Measurements from ENCODE around the gene TMEM208. TPM values are rescaled to one million over a fixed set of nuclear protein-coding genes. Genes with fewer than 3 reads are reported as not detected.

The TMEM208 gene
- total and polyA plus RNA-seq, 9 donors = 17.5 to 27.1 (median 22.3) TPM

- Histone ChIP-seq H3K4me3 (ENCODE audit: low read length) (peak within 1 kb of the TSS; percentile 70), H3K4me1 (ENCODE audit: control insufficient read depth, insufficient read depth, low read length) (peaks cover 55% of the 10 kb centered on the region), H3K36me3 (ENCODE audit: control insufficient read depth, insufficient read depth, low read length) (peaks cover 7% of the 10 kb centered on the region), H3K9me3 (replicated peaks; ENCODE audit: control insufficient read depth, low read depth, low read length) (no peaks in the 10 kb centered on the region), H3K27ac (ENCODE audit: low read length) (peak within 1 kb of the TSS; percentile 94), H3K27me3 (ENCODE audit: control insufficient read depth, insufficient read depth, low read length) (no peaks in the 10 kb centered on the region)
- DNase-seq = peak; percentile 99
- under 1% methylated on average over 76 of the region's 77 CpGs for WGBS (ENCODE audit: insufficient coverage)
Observed at GRCh38 chr16:67183627-67184452, 43.1 kb upstream of the TMEM208 start, which contains the start of gene MATCAP1. TSS of gene MATCAP1 (minus strand) at chr16:67183963. CDS start at chr16:67180610, 3,353 bp downstream.

GRCh38 chr16:67184453-67184994 lies 42.4 kb upstream of the TMEM208 start:
- DNase-seq = no peak
- peaks cover 7% of the 10 kb centered on the region for H3K36me3 ChIP-seq (ENCODE audit: control insufficient read depth, insufficient read depth, low read length)
- 4% methylated on average over 58 of the region's 59 CpGs for WGBS (ENCODE audit: insufficient coverage)
- no peaks in the 10 kb centered on the region for H3K9me3 ChIP-seq (replicated peaks; ENCODE audit: control insufficient read depth, low read depth, low read length)
- H3K4me3 ChIP-seq (ENCODE audit: low read length) = peak overlapping the region; percentile 70
- no peaks in the 10 kb centered on the region for H3K27me3 ChIP-seq (ENCODE audit: control insufficient read depth, insufficient read depth, low read length)
- H3K27ac ChIP-seq (ENCODE audit: low read length) = peak overlapping the region; percentile 94
- peaks cover 61% of the 10 kb centered on the region for H3K4me1 ChIP-seq (ENCODE audit: control insufficient read depth, insufficient read depth, low read length)

- peak; percentile 94 for DNase-seq
- peaks cover 66% of the 10 kb centered on the region for H3K4me1 ChIP-seq (ENCODE audit: control insufficient read depth, insufficient read depth, low read length)
- peaks cover 7% of the 10 kb centered on the region for H3K36me3 ChIP-seq (ENCODE audit: control insufficient read depth, insufficient read depth, low read length)
- no peak overlapping the region for H3K27ac ChIP-seq (ENCODE audit: low read length)
- no peaks in the 10 kb centered on the region for H3K9me3 ChIP-seq (replicated peaks; ENCODE audit: control insufficient read depth, low read depth, low read length)
- H3K27me3 ChIP-seq (ENCODE audit: control insufficient read depth, insufficient read depth, low read length) = no peaks in the 10 kb centered on the region
- peak overlapping the region; percentile 15 for H3K4me3 ChIP-seq (ENCODE audit: low read length)
- WGBS (ENCODE audit: insufficient coverage) = 9% methylated on average over 41 of the region's 43 CpGs
Observed at GRCh38 chr16:67184995-67185650, 41.8 kb upstream of the TMEM208 start.

GRCh38 chr16:67185651-67186134 lies 41.2 kb upstream of the TMEM208 start:
- H3K9me3 ChIP-seq (replicated peaks; ENCODE audit: control insufficient read depth, low read depth, low read length) = no peaks in the 10 kb centered on the region
- DNase-seq = no peak
- peaks cover 3% of the 10 kb centered on the region for H3K36me3 ChIP-seq (ENCODE audit: control insufficient read depth, insufficient read depth, low read length)
- H3K4me1 ChIP-seq (ENCODE audit: control insufficient read depth, insufficient read depth, low read length) = peaks cover 71% of the 10 kb centered on the region
- H3K27ac ChIP-seq (ENCODE audit: low read length) = no peak overlapping the region
- 15% methylated on average over 4 of the region's 12 CpGs for WGBS (ENCODE audit: insufficient coverage)
- H3K4me3 ChIP-seq (ENCODE audit: low read length) = no peak overlapping the region
- H3K27me3 ChIP-seq (ENCODE audit: control insufficient read depth, insufficient read depth, low read length) = no peaks in the 10 kb centered on the region

GRCh38 chr16:67186550-67186950 lies 40.4 kb upstream of the TMEM208 start:
- no peak overlapping the region for H3K27ac ChIP-seq (ENCODE audit: low read length)
- no peaks in the 10 kb centered on the region for H3K27me3 ChIP-seq (ENCODE audit: control insufficient read depth, insufficient read depth, low read length)
- no peak overlapping the region for H3K4me3 ChIP-seq (ENCODE audit: low read length)
- H3K36me3 ChIP-seq (ENCODE audit: control insufficient read depth, insufficient read depth, low read length) = no peaks in the 10 kb centered on the region
- H3K4me1 ChIP-seq (ENCODE audit: control insufficient read depth, insufficient read depth, low read length) = peaks cover 79% of the 10 kb centered on the region
- WGBS (ENCODE audit: insufficient coverage) = 69% methylated on average over 2 of the region's 5 CpGs
- H3K9me3 ChIP-seq (replicated peaks; ENCODE audit: control insufficient read depth, low read depth, low read length) = no peaks in the 10 kb centered on the region
- no peak for DNase-seq

- 76% methylated on average over 21 of the region's 26 CpGs for WGBS (ENCODE audit: insufficient coverage)
- Histone ChIP-seq H3K9me3 (replicated peaks; ENCODE audit: control insufficient read depth, low read depth, low read length) (no peaks in the 10 kb centered on the region), H3K4me1 (ENCODE audit: control insufficient read depth, insufficient read depth, low read length) (peaks cover 82% of the 10 kb centered on the region), H3K27me3 (ENCODE audit: control insufficient read depth, insufficient read depth, low read length) (no peaks in the 10 kb centered on the region), H3K36me3 (ENCODE audit: control insufficient read depth, insufficient read depth, low read length) (no peaks in the 10 kb centered on the region), H3K4me3 (ENCODE audit: low read length) (no peak overlapping the region), H3K27ac (ENCODE audit: low read length) (peak overlapping the region; percentile 63)
- peak; percentile 84 for DNase-seq
Observed at GRCh38 chr16:67187175-67187890, 39.6 kb upstream of the TMEM208 start.

- Histone ChIP-seq H3K9me3 (replicated peaks; ENCODE audit: control insufficient read depth, low read depth, low read length) (no peaks in the 10 kb centered on the region), H3K4me1 (ENCODE audit: control insufficient read depth, insufficient read depth, low read length) (peaks cover 84% of the 10 kb centered on the region), H3K4me3 (ENCODE audit: low read length) (no peak overlapping the region), H3K36me3 (ENCODE audit: control insufficient read depth, insufficient read depth, low read length) (peaks cover under 1% of the 10 kb centered on the region), H3K27me3 (ENCODE audit: control insufficient read depth, insufficient read depth, low read length) (no peaks in the 10 kb centered on the region), H3K27ac (ENCODE audit: low read length) (no peak overlapping the region)
- WGBS (ENCODE audit: insufficient coverage) = 30% methylated on average over 2 of the region's 4 CpGs
- no peak for DNase-seq
Observed at GRCh38 chr16:67188323-67188722, 38.6 kb upstream of the TMEM208 start.

GRCh38 chr16:67188798-67189197 lies 38.1 kb upstream of the TMEM208 start:
- Histone ChIP-seq H3K36me3 (ENCODE audit: control insufficient read depth, insufficient read depth, low read length) (peaks cover 6% of the 10 kb centered on the region), H3K4me1 (ENCODE audit: control insufficient read depth, insufficient read depth, low read length) (peaks cover 88% of the 10 kb centered on the region), H3K9me3 (replicated peaks; ENCODE audit: control insufficient read depth, low read depth, low read length) (no peaks in the 10 kb centered on the region), H3K4me3 (ENCODE audit: low read length) (no peak overlapping the region), H3K27me3 (ENCODE audit: control insufficient read depth, insufficient read depth, low read length) (no peaks in the 10 kb centered on the region), H3K27ac (ENCODE audit: low read length) (no peak overlapping the region)
- no peak for DNase-seq
- WGBS (ENCODE audit: insufficient coverage) = 88% methylated on average over 7 of the region's 15 CpGs

GRCh38 chr16:67190041-67190440 lies 36.9 kb upstream of the TMEM208 start, which contains the start of gene EXOC3L1:
TSS of gene EXOC3L1 (minus strand) at chr16:67190136. CDS start at chr16:67189676, 460 bp downstream.
- Histone ChIP-seq H3K4me1 (ENCODE audit: control insufficient read depth, insufficient read depth, low read length) (peaks cover 81% of the 10 kb centered on the region), H3K4me3 (ENCODE audit: low read length) (peak within 1 kb of the TSS; percentile 22)

More at GRCh38 chr16:67190041-67190440, 36.9 kb upstream of the TMEM208 start, which contains the start of gene EXOC3L1:
- no peaks in the 10 kb centered on the region for H3K27me3 ChIP-seq (ENCODE audit: control insufficient read depth, insufficient read depth, low read length)
- H3K9me3 ChIP-seq (replicated peaks; ENCODE audit: control insufficient read depth, low read depth, low read length) = no peaks in the 10 kb centered on the region
- WGBS (ENCODE audit: insufficient coverage) = 21% methylated on average over 3 of the region's 6 CpGs
- peak within 1 kb of the TSS; percentile 53 for H3K27ac ChIP-seq (ENCODE audit: low read length)
- DNase-seq = no peak
- H3K36me3 ChIP-seq (ENCODE audit: control insufficient read depth, insufficient read depth, low read length) = peaks cover 18% of the 10 kb centered on the region
